ENCODE results near the gene SMG1. TPM values are rescaled to one million over a fixed set of nuclear protein-coding genes. Genes with fewer than 3 reads are reported as not detected.

SMG1 gene
- total and polyA plus RNA-seq, 10 of the 15 experiments (the other 5 are each of a cell fraction or from before 2014, with no cell fraction given), result 3.9 to 66.7 (median 37.0) TPM

DNA sequence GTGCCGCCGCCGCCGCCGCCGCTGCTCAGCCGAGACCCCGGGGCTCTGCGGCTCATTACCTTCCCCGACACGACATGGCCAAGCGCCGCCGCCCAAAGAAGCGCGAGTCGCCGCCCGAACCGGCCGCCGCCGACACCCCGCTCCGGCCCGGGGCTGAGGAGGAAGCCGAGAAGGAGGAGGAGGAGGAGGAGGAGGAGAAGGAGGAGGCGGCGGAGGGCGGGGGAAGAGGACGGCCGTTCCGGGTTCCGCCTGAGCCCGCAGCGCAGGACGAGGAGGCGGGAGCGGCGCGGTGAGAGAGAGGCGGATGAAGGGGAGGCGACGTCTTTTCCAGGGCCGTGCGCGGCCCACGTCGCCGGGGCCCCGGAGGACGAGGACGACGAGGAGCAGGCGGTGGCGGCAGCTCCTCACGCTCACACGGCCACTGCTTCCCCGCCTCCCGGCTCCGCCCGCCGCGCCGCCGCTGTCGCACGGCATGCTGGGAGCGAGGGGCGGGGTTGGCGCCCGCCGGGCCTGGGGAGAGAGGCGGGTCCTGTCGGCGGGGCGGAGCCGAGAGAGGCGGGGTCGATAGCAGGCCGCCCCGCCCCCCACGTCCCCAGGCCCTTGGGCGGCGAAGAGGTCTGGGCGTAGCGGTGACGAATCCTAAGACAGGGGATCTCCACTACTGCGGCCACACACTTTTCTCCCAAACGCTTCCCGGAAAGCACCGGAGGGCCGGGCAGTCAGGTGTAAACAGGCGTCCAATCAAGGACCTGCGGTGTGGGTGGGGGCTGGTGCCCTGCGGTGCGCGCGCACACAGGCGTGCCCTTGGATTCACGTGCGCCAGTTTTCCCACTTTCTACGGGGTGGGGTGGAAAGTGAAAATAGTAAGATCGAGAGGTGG, at the start of gene SMG1 (continued):
- TF ChIP-seq EP300 (IDR thresholded peaks at IDR 0.05; ENCODE audit: borderline replicate concordance in 1 of 2, control insufficient read depth in 1 of 2, low read depth in 2 of 2, low read length in 2 of 2), result peak; percentile 12 to 72; a peak in 3 of 4 replicates
- peak; percentile 67; the same call in 1 of the 2 replicates for TF ChIP-seq STAT3 (IDR thresholded peaks at IDR 0.05; ENCODE audit: low read depth, low read length)
- TF ChIP-seq, protein P1, sequence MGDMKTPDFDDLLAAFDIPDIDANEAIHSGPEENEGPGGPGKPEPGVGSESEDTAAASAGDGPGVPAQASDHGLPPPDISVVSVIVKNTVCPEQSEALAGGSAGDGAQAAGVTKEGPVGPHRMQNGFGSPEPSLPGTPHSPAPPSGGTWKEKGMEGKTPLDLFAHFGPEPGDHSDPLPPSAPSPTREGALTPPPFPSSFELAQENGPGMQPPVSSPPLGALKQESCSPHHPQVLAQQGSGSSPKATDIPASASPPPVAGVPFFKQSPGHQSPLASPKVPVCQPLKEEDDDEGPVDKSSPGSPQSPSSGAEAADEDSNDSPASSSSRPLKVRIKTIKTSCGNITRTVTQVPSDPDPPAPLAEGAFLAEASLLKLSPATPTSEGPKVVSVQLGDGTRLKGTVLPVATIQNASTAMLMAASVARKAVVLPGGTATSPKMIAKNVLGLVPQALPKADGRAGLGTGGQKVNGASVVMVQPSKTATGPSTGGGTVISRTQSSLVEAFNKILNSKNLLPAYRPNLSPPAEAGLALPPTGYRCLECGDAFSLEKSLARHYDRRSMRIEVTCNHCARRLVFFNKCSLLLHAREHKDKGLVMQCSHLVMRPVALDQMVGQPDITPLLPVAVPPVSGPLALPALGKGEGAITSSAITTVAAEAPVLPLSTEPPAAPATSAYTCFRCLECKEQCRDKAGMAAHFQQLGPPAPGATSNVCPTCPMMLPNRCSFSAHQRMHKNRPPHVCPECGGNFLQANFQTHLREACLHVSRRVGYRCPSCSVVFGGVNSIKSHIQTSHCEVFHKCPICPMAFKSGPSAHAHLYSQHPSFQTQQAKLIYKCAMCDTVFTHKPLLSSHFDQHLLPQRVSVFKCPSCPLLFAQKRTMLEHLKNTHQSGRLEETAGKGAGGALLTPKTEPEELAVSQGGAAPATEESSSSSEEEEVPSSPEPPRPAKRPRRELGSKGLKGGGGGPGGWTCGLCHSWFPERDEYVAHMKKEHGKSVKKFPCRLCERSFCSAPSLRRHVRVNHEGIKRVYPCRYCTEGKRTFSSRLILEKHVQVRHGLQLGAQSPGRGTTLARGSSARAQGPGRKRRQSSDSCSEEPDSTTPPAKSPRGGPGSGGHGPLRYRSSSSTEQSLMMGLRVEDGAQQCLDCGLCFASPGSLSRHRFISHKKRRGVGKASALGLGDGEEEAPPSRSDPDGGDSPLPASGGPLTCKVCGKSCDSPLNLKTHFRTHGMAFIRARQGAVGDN (IDR thresholded peaks at IDR 0.05), result peak; percentile 46
- peak; percentile 88 for TF ChIP-seq RAD51 (IDR thresholded peaks at IDR 0.05)
- peak in 1 of 2 experiments; percentile 16; a peak in 1 of 3 replicates for TF ChIP-seq EGR1 (IDR thresholded peaks at IDR 0.05; ENCODE audit: borderline replicate concordance in 1 of 2, low read depth in 2 of 2, low read length in 2 of 2)
- peak; percentile 97 to 99 for TF ChIP-seq BHLHE40 (IDR thresholded peaks at IDR 0.05; ENCODE audit: borderline replicate concordance in 1 of 2, low read depth in 2 of 2, low read length in 1 of 2)
- peak; percentile 96 for TF ChIP-seq IKZF1 (conservative IDR thresholded peaks at IDR 0.05)
- peak; percentile 48; the same call in 1 of the 2 replicates for TF ChIP-seq DPF2 (IDR thresholded peaks at IDR 0.05)
- TF ChIP-seq, protein P2, sequence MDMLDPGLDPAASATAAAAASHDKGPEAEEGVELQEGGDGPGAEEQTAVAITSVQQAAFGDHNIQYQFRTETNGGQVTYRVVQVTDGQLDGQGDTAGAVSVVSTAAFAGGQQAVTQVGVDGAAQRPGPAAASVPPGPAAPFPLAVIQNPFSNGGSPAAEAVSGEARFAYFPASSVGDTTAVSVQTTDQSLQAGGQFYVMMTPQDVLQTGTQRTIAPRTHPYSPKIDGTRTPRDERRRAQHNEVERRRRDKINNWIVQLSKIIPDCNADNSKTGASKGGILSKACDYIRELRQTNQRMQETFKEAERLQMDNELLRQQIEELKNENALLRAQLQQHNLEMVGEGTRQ (IDR thresholded peaks at IDR 0.05; ENCODE audit: borderline replicate concordance, low read depth, low read length), result peak; percentile 60
- TF ChIP-seq, protein P3, sequence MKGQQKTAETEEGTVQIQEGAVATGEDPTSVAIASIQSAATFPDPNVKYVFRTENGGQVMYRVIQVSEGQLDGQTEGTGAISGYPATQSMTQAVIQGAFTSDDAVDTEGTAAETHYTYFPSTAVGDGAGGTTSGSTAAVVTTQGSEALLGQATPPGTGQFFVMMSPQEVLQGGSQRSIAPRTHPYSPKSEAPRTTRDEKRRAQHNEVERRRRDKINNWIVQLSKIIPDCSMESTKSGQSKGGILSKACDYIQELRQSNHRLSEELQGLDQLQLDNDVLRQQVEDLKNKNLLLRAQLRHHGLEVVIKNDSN (IDR thresholded peaks at IDR 0.05; ENCODE audit: borderline replicate concordance, extremely low read length, insufficient read depth, low read depth, low read length), result peak; percentile 75
- peak; percentile 69 for TF ChIP-seq CREB1 (IDR thresholded peaks at IDR 0.05; ENCODE audit: low read depth)
- 0 out of 2 replicates have a peak, but pooled peaks have one; percentile 47 for TF ChIP-seq ZBED1 (IDR thresholded peaks at IDR 0.05; ENCODE audit: borderline replicate concordance)
- peak; percentile 92 for TF ChIP-seq EED (IDR thresholded peaks at IDR 0.05; ENCODE audit: low read depth)
- peak; percentile 18; the same call in 1 of the 2 replicates for TF ChIP-seq JUNB (IDR thresholded peaks at IDR 0.05)
- 0 out of 2 replicates have a peak, but pooled peaks have one; percentile 28 for TF ChIP-seq TCF12 (IDR thresholded peaks at IDR 0.05; ENCODE audit: low read depth, low read length)
- peak; percentile 34 for TF ChIP-seq SP1 (IDR thresholded peaks at IDR 0.05; ENCODE audit: low read depth, low read length)
- peak; percentile 95 for TF ChIP-seq RELA (IDR thresholded peaks at IDR 0.05; ENCODE audit: borderline replicate concordance, partially characterized antibody)
- 0 out of 2 replicates have a peak, but pooled peaks have one; percentile 22 for TF ChIP-seq NRF1 (conservative IDR thresholded peaks at IDR 0.05; ENCODE audit: low read depth, low read length)
- peak; percentile 96 for TF ChIP-seq NFYB (IDR thresholded peaks at IDR 0.05; ENCODE audit: insufficient read depth, low read depth, low read length)
- 0 out of 2 replicates have a peak, but pooled peaks have one; percentile 18 for TF ChIP-seq POLR2AphosphoS2 (IDR thresholded peaks at IDR 0.05; ENCODE audit: low read depth, low read length)
- TF ChIP-seq POLR2AphosphoS5 (IDR thresholded peaks at IDR 0.05; ENCODE audit: low read length), result peak; percentile 76
- TF ChIP-seq MYB (IDR thresholded peaks at IDR 0.05; ENCODE audit: borderline replicate concordance, low read depth, low read length), result 0 out of 2 replicates have a peak, but pooled peaks have one; percentile 69
- TF ChIP-seq MTA2 (IDR thresholded peaks at IDR 0.05; ENCODE audit: low read depth), result peak; percentile 59; the same call in 1 of the 2 replicates

Data from GM12878 (cell line).